Measurements from ENCODE around the gene CCDC112. TPM values are rescaled to one million over a fixed set of nuclear protein-coding genes. Genes with fewer than 3 reads are reported as not detected.

The CCDC112 gene
- total and polyA plus RNA-seq, 2 of the 13 experiments (the other 11 are each of a cell fraction or from before 2014, with no cell fraction given): 1.1 to 2.8 TPM

DNA sequence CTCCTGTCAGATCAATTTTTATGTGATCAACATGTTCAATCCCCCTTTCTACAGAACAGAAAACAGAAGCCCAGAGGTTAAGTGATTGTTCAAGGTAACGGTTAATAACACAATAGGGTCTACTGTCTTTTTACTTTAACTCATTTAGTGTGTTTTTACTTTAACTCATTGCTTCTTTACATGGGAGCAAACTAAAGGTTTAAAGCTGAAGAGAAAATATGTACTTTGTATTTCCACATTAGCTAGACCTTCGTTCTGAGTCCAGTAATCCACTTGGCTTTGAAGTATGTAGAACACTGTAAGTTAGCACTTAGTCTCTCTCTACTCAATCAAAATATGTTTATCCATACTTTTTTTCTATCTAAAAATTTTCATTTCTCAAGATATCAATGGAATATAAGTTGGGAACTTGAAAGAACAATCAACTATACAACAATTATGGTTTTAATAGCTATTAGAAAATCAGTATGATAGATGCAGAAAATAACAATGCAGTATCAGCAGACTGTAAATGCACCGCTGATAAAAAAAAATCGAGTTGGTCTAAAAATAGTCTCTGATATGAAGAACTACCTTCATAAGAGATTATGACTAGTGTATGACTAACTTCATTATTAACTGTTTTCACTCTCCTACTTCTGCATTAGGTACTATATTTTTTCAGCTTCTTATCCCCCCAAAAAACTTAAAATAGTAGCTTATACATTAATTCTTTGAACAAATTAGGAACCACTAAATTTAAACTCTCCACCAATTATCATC is 54.4 kb downstream of the CCDC112 start (continued):
- TF ChIP-seq, protein P1, sequence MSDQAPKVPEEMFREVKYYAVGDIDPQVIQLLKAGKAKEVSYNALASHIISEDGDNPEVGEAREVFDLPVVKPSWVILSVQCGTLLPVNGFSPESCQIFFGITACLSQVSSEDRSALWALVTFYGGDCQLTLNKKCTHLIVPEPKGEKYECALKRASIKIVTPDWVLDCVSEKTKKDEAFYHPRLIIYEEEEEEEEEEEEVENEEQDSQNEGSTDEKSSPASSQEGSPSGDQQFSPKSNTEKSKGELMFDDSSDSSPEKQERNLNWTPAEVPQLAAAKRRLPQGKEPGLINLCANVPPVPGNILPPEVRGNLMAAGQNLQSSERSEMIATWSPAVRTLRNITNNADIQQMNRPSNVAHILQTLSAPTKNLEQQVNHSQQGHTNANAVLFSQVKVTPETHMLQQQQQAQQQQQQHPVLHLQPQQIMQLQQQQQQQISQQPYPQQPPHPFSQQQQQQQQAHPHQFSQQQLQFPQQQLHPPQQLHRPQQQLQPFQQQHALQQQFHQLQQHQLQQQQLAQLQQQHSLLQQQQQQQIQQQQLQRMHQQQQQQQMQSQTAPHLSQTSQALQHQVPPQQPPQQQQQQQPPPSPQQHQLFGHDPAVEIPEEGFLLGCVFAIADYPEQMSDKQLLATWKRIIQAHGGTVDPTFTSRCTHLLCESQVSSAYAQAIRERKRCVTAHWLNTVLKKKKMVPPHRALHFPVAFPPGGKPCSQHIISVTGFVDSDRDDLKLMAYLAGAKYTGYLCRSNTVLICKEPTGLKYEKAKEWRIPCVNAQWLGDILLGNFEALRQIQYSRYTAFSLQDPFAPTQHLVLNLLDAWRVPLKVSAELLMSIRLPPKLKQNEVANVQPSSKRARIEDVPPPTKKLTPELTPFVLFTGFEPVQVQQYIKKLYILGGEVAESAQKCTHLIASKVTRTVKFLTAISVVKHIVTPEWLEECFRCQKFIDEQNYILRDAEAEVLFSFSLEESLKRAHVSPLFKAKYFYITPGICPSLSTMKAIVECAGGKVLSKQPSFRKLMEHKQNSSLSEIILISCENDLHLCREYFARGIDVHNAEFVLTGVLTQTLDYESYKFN (CRISPR knock-in tag; conservative IDR thresholded peaks at IDR 0.05): peak; percentile 95
- TF ChIP-seq CSRNP2 (CRISPR knock-in tag; conservative IDR thresholded peaks at IDR 0.05; ENCODE audit: low read depth) (no peak), NR2F6 (IDR thresholded peaks at IDR 0.05) (peak; percentile 27; the same call in 1 of the 2 replicates), NR2F6 (CRISPR knock-in tag; IDR thresholded peaks at IDR 0.05) (no peak), SMARCC2 (IDR thresholded peaks at IDR 0.05) (peak; percentile 78; the same call in 1 of the 2 replicates), ZNF205 (CRISPR knock-in tag; IDR thresholded peaks at IDR 0.05) (peak; percentile 60; the same call in 1 of the 2 replicates), CREM (IDR thresholded peaks at IDR 0.05) (peak; percentile 73), CREM (CRISPR knock-in tag; IDR thresholded peaks at IDR 0.05) (no peak), ZNF24 (IDR thresholded peaks at IDR 0.05) (peak; percentile 65)
- TF ChIP-seq, protein P2, sequence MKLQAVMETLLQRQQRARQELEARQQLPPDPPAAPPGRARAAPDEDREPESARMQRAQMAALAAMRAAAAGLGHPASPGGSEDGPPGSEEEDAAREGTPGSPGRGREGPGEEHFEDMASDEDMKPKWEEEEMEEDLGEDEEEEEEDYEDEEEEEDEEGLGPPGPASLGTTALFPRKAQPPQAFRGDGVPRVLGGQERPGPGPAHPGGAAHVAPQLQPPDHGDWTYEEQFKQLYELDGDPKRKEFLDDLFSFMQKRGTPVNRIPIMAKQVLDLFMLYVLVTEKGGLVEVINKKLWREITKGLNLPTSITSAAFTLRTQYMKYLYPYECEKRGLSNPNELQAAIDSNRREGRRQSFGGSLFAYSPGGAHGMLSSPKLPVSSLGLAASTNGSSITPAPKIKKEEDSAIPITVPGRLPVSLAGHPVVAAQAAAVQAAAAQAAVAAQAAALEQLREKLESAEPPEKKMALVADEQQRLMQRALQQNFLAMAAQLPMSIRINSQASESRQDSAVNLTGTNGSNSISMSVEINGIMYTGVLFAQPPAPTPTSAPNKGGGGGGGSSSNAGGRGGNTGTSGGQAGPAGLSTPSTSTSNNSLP (IDR thresholded peaks at IDR 0.05; ENCODE audit: low read depth, low read length): peak; percentile 65
